Measurements from ENCODE around the gene TLL1.

TLL1 gene

DNA sequence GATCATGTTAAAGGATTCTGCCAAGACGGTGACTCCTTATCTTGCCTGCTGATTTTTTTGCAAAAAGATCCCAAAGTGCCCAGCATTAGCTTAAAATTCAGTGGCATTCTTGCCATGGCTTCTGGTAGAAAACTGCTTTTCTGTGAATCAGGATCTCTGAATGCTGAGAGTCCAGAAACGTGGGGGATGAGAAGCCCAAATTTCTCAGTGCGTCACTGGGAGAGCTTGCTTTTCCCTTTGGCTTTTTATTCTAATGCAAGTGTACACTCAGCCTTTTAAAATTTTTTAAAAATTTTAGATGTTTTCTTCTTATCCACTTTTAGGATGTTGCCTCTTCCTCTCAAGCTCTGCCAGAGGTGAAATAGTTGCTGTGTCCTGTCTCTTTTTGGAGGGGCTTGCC is 98.4 kb downstream of the TLL1 start:
- DNase-seq, result no peak

GRCh38 chr4:165971933-165972332 is 98.9 kb downstream of the TLL1 start:
- no peak for DNase-seq

DNA sequence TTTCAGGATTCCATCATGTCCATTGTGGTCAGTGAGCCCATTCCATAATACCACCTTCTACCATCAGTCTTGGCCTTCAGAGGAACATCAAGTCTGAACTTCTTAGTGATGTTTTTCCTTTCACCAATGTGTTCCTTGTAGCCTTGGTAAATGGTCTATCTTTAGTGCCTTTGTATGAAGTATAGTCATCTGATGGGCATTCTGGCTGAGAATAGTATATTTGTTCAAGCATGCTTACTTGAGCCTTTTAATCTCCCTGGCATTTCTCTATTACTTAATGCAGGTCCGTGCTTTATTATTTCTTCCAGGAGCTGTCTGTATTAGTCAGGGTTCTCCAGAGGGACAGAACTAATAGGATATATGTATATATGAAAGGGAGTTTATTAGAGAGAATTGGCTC is 99.7 kb downstream of the TLL1 start:
- no peak for DNase-seq

GRCh38 chr4:165982934-165983333 is 109.9 kb downstream of the TLL1 start:
- no peak for DNase-seq

DNA sequence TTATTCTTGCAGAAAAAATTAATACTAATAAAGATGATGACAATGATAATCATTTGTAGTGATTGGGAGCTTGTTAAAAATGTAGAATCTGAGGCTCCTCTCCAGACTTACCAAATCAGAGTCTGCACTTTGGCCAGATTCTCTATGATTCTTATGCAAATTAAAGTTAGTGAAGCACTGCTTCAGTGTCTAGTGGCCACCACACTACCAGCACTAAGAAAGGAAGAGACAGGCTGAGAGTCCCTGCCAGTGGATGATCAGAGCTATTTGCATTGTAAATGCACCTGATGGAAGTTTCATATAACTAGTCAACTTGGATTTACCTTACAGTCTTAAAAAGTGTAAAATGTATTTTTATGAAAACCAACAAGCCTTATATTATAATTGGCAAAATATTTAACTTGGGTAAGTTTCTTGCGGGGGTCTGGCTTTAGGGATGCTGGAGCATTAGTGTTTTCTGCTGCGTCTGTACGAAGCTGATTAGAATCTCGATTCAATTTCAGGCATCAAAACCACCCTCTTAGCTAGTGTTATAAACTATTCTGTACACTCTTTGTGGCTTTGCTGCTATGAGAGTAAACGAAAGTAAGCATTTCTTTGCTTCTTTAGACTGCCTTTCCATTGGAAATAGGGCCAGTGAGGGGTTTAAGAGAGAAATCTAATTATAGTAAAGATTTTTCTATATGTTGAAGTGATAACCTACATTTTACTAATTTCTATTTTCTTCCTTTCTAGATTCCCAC is 114.1 kb downstream of the TLL1 start:
- DNase-seq, result no peak

DNA sequence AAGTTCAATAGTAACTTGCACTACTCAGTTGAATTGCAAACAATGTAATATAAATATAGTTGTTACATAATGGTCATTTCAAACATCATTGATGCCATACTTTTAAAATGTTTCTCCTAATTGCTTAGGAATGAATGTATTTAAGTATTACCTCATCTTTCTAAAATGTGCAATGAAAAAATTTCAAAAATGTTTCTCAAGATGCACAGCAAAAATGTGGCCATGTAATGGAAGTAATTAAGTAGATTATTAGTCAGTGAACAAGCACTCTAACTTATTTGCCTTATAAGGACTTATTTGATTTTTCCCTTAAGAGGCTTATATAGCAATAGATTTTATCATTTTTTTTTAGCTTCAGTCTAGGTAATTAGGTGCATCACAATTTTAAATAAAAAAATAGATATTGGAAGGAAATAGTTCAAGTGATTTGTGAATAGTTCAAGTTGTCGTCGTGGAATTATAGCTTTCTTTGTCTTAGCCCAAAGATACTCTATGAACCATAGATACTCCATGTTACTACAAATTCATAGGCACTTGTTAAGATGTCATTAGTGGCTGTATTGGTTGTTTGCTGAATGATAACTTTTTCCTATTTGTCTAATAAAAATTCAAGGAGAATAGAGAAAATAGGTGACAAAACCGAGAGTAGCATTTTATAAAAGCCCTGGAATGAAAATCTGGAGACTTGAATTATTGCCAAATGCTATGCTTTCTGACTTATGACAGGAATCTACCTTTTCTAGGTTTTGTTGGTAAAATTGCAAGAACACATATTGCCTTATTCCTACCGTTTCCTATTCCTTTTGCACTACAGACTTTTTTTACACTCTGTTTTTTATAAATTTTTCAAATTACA is 118.5 kb downstream of the TLL1 start:
- no peak for DNase-seq

- DNase-seq, result no peak
These were observed 119.2 kb downstream of the TLL1 start for GRCh38 chr4:165992283-165992682.

- no peak for DNase-seq
These were observed 121.7 kb downstream of the TLL1 start for GRCh38 chr4:165994701-165995100.

GRCh38 chr4:166003811-166004210 is 130.8 kb downstream of the TLL1 start:
- no peak for DNase-seq

- no peak for DNase-seq
These were observed 133.2 kb downstream of the TLL1 start for GRCh38 chr4:166006217-166006616.

DNA sequence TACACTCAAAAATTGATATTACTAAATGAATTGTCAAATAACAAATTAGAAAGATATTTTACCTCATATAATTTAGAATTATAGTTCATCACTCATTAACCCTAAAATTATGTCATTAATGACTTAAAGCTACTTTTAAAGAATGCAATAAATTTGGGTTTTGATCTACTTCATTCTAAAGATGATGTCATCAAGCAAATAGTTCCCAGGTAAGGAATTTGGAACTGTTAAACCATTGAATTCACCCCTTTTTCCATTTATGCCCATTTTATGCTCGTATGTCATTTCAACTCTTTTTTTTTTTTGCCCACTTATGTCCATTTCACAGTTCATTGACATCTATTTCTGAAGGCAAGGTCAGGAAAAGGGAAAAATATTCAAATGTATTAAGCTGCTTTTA is 135.5 kb downstream of the TLL1 start:
- DNase-seq, result no peak

DNA sequence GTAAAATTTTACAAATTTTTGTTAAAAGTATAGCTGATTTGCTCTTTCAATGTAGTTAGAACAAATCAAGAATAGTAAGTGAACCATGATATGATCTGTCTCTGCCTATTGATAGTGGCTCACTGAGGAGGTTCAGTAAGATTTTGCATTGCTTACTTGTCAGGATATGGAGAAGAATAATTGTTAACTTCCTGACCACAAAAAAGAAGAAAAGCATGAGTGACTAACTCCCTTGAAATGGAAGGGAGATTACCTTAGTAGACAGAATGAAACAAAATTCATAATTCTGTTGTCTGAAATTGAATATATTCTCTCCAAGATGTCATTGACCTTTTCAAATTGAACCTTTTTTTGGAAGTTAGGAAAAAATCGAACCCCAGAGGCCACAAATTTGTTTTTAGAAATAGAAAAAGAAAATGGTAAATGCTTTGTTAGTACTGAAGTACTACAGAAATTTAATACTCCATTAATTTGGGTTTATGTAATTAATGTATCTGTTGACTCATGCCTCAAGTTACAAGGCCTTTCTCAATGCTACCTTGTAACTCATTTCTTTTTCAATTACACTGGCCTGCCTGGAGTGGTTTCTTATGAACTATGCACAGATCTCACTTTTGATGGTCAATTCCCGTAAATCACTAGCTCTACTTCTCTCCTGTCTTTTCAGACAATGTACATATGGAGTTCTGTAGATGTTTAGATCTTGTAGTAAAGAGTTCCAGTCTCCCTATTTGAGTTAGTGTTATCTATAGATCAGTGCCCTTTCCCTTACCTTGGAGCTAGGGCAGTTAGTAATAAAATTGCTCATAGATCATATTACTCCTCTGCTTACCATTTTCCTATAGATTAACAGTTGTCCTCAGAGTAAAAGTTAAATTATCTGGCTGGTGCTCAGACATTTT is 139.3 kb downstream of the TLL1 start:
- DNase-seq, result no peak

GRCh38 chr4:166014411-166014810 is 141.4 kb downstream of the TLL1 start:
- no peak for DNase-seq

DNA sequence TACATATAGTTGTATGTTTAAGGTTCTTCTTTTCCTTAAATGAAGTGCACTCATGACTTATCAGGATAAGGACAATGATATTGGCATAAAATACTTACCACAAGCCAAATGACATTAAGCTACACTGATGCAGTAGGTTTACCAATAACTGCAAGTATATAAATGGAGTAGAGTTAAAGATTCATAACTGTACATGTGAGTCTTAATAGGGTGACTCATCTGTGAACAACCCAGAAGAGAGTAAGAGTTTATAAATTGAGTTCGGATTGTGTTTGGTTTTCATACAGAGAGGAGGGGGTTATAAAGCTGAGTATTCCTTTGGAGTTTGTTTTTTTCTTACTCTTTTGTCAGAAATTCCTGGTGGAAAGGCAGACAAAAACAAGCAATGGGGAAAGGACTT is 144.8 kb downstream of the TLL1 start:
- no peak for DNase-seq

DNA sequence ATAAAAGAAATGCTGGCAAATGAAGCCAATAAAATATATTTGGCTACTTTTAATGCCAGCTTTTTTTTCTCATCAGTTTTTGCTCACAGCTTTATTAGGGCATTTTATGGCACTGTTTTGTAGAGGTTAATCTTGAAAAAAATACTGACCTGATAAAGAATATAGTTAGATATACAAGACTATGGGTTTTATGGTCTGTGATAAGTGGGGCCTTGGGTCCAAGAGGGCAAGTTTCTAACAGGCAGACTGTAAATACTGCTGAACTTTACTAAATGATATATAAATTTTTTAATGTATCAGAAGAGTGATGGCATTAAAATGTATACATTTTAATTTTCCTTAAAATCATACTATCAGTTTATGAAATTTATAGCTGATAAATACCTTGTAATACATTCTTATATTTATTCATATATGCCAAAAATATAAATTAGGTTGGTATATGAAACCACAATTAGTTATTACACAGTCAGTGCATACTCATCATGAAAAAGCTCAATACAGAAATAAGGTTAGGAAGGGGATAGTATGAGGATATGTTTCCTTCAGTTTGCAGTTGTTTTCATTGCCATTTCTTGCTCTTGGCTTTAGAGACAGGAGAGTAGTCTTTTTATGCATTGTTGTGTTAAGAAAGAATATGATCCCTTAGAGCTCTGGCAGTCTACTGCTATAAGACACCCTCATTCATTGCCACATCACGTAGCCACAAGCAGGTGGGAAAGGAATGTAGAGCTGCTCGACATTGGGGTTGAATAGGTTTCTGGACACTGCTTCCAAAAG is 146.6 kb downstream of the TLL1 start:
- DNase-seq, result no peak

DNA sequence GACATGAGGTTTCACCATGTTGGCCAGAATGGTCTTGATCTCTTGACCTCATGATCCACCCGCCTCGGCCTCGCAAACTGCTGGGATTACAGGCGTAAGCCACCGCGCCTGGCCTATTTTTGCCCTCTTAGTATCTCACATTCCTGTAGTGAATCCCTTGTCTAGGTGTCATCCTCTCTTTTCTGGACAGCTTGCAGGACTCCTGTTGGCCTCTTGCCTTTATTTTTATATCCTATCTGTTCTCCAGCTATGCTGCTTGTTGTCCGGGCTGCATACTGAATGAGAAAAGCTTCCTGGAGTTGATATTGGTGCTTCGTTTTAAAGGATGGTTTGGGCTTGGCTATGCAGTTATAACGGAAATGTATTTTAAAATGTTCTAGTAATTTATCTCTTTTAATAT is 148.6 kb downstream of the TLL1 start:
- DNase-seq, result no peak

- DNase-seq, result no peak
These were observed 161.9 kb downstream of the TLL1 start for GRCh38 chr4:166034965-166035364.

- DNase-seq, result no peak
These were observed 166.8 kb downstream of the TLL1 start for GRCh38 chr4:166039822-166040221.

DNA sequence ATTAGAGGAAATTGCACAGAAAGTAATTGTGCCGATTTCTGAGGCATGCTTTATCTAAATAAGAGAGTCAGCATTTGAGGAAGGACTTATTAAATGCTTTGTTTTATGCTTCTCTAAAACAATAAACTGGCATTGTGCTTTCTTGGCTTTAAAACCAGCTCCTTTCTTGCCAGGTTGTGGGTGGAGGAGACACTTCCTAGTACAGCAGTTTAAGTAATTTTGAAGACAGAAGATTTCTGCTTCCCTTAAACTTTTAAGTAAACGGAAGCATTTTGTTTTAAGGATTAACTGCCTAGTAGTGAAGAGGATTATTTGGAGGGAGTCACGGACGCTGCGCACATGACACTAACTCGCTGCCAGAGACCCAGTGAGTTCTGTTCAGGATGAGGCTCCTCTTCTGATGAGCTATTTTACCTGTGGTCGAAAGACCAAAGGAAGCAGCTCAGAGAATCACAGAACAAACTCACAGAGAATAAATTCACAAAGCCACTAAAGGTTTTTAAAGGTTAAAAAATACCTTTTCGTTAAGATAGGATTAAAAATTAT is 169.5 kb downstream of the TLL1 start:
- DNase-seq, result no peak

- DNase-seq, result no peak
These were observed 170.8 kb downstream of the TLL1 start for GRCh38 chr4:166043801-166044200.

DNA sequence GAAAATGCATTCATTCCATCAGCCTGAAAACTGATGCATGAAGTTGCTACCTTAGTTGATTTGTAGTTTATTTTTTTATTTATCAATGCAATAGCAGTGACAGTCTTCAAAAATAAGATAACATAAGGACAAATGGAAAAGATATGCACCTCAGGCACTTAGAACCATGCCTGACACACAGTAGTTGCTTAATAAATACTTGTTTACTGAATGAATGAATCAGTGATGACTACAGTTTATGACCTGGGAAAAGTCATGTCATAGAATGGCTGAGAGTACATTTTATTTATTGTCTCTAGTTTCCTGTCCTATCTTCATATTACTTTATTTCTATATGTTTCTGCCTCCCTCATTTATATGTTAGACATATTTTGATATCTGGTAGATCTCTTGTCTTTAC is 171.8 kb downstream of the TLL1 start:
- no peak for DNase-seq
